Activated CD4-positive, alpha-beta memory T cell treated with anti-CD3 and anti-CD28 coated beads for 36 hours (primary cell): ENCODE results near the gene BCLAF1. TPM values are rescaled to one million over a fixed set of nuclear protein-coding genes. Genes with fewer than 3 reads are reported as not detected.

ENCODE experiments used
- CTCF ChIA-PET: fragments of 350-600 bp; sonication (Branson Sonifier 250); formaldehyde crosslinking; loops from one replicate; lab custom pipeline; 2021; ENCODE audit warnings: antibody characterized with exemption, inconsistent platforms; lab: Charles Lee
- POLR2A ChIA-PET: fragments of 350-600 bp; sonication (Branson Sonifier 250); formaldehyde crosslinking; loops from one replicate; lab custom pipeline; 2021; ENCODE audit warnings: antibody characterized with exemption; lab: Charles Lee
- DNase-seq: peaks from one replicate; pipeline ENCODE4 v3.0.0-alpha.2; 2020
- H3K27ac Mint-ChIP-seq: one replicate; pipeline ENCODE4 v1.8.0; 2021; ENCODE audit warnings: mixed read lengths
- H3K27me3 Mint-ChIP-seq: one replicate; pipeline ENCODE4 v1.8.0; 2021; ENCODE audit warnings: mixed read lengths
- H3K36me3 Mint-ChIP-seq: one replicate; pipeline ENCODE4 v1.8.0; 2021; ENCODE audit warnings: mixed read lengths
- H3K4me1 Mint-ChIP-seq: one replicate; pipeline ENCODE4 v1.8.0; 2021; ENCODE audit warnings: low read depth, mixed read lengths
- H3K4me3 Mint-ChIP-seq: one replicate; pipeline ENCODE4 v1.8.0; 2021; ENCODE audit warnings: mild to moderate bottlenecking, mixed read lengths
- H3K9me3 Mint-ChIP-seq: one replicate; pipeline ENCODE4 v1.8.0; 2021; ENCODE audit warnings: mixed read lengths
- intact Hi-C: fragments of 100-400 bp; cut with micrococcal nuclease; formaldehyde crosslinking; loops from one replicate; pipeline ENCODE4 v1.15.1; 2023
- total RNA-seq, 2 experiments: library from RNA; stranded (reverse); gene quantifications; one replicate each; pipeline ENCODE4 v1.2.3, GENCODE V29; 2021

Gene BCLAF1, protein sequence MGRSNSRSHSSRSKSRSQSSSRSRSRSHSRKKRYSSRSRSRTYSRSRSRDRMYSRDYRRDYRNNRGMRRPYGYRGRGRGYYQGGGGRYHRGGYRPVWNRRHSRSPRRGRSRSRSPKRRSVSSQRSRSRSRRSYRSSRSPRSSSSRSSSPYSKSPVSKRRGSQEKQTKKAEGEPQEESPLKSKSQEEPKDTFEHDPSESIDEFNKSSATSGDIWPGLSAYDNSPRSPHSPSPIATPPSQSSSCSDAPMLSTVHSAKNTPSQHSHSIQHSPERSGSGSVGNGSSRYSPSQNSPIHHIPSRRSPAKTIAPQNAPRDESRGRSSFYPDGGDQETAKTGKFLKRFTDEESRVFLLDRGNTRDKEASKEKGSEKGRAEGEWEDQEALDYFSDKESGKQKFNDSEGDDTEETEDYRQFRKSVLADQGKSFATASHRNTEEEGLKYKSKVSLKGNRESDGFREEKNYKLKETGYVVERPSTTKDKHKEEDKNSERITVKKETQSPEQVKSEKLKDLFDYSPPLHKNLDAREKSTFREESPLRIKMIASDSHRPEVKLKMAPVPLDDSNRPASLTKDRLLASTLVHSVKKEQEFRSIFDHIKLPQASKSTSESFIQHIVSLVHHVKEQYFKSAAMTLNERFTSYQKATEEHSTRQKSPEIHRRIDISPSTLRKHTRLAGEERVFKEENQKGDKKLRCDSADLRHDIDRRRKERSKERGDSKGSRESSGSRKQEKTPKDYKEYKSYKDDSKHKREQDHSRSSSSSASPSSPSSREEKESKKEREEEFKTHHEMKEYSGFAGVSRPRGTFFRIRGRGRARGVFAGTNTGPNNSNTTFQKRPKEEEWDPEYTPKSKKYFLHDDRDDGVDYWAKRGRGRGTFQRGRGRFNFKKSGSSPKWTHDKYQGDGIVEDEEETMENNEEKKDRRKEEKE
- 100 to 1,000 TPM; 103 to 107 TPM for total RNA-seq

DNA sequence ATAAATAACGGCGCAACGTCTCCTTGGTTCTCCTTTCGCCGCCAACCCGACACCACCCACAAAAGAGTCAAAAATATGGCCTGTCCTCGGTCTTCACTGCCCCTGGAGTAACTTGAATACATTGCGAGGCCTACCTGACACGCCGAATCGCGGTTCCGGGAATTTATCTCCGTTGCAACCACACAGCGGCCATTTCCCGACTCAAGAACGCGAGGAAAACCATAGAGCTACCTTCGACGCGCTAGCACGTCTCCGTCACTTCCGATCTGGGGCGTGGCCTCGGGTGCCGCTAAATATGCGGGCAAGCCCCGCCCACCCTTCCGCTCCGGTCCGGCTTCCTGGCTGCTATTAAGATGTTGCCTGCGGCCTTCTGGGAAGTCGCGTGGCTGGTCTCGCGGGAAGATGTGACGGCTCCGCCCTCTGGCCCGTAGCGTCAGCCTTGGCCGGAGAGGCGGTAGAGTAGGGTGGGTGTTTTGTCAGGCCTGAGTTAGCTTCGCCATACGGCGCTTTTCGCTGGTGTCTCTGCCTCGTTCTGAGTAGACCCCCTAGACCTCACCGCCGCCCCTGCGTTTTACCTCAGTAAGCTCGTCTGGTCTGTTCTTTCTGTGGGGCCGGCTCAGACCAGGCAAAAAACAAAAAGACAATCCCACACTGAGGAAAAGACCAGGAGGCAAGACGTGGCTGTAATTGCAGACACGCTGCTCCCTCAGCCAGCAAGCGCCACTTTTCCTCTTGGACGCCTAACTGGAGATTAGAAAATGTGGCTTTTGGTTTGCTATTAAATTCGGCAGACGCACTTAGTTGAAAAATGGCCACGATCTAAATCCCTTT is at the start of gene BCLAF1:
BCLAF1 (minus strand) TSS at position 268 of the 831 bp plus-strand sequence. CDS start 9,980 bp downstream, outside the sequence.
- intact Hi-C loops, result loop anchor here (1.0 to 10.0 kb wide), 7 partner anchors 27 to 1235 kb away; partner anchors contain the start of genes HBS1L, MAP3K5 and MTFR2
- H3K27me3 Mint-ChIP-seq, result no peaks in the 10 kb centered on the region

DNA sequence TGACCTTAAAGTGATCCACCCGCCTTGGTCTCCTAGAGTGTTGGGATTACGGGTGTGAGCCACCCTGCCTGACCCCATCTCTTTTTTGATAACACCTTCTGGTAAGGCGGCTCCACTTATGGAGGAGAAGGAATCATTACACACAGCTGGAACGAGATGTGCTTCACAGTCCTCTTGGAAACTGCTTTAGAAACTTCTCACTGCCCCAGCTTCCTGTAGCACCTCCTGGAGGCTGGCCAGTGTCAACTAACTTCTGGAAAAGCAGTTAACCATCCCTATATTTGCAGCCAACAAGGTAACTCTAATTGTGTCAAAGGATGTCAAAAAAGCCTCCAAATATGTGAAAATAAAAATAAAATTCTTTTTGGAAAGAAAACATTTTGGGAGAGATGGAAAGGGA is 48.8 kb upstream of the BCLAF1 start:
- no peaks in the 10 kb centered on the region for H3K36me3 Mint-ChIP-seq
- intact Hi-C loops, result no loop called here
- no peak overlapping the region for H3K4me3 Mint-ChIP-seq
- ChIA-PET POLR2A (no interaction called here), CTCF (no interaction called here)
- DNase-seq, result no peak
- no peaks in the 10 kb centered on the region for H3K4me1 Mint-ChIP-seq
- no peak overlapping the region for H3K27ac Mint-ChIP-seq
- no peaks in the 10 kb centered on the region for H3K9me3 Mint-ChIP-seq
- no peaks in the 10 kb centered on the region for H3K27me3 Mint-ChIP-seq

More for the DNA sequence above, at the start of gene BCLAF1:
- Mint-ChIP-seq H3K4me1 (peaks cover 39% of the 10 kb centered on the region), H3K9me3 (no peaks in the 10 kb centered on the region), H3K36me3 (peaks cover 23% of the 10 kb centered on the region), H3K27ac (peak within 1 kb of the TSS; percentile 100), H3K4me3 (peak within 1 kb of the TSS; percentile 94)
- POLR2A ChIA-PET, result interaction anchor here (0.5 to 5.6 kb wide), 19 partner anchors 8 to 792 kb away, joined by 3 to 85 read pairs (median 5); partner anchors contain the start of genes AHI1, MAP3K5, MAP7 and MTFR2
- peak; percentile 99 for DNase-seq
- CTCF ChIA-PET, result interaction anchor here (0.5 to 3.4 kb wide), 8 partner anchors 9 to 792 kb away, joined by 3 to 15 read pairs (median 4); partner anchors contain the start of gene MTFR2

DNA sequence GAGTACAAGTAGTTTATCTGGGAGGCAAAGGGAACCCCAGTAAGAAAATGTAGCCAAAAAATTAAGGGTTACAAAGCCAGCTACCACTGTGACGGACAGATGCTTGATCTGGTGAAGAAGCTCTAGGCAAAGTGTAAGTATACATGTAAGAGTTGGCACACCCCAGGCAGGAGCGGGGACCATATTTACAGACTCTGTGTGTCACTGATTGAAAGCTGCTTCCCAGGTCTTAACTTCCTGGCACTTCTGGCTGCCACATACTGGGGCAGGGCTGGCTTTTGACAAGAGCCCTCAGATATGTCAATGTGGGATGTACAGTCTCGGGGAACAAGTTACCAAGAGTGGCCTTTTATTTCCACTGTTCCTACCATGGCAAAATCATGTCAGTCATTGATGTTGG is 48.0 kb upstream of the BCLAF1 start:
- Mint-ChIP-seq H3K27me3 (no peaks in the 10 kb centered on the region), H3K4me1 (no peaks in the 10 kb centered on the region), H3K9me3 (no peaks in the 10 kb centered on the region), H3K4me3 (no peak overlapping the region), H3K36me3 (no peaks in the 10 kb centered on the region), H3K27ac (no peak overlapping the region)
- ChIA-PET CTCF (no interaction called here), POLR2A (no interaction called here)
- intact Hi-C loops, result no loop called here
- no peak for DNase-seq

DNA sequence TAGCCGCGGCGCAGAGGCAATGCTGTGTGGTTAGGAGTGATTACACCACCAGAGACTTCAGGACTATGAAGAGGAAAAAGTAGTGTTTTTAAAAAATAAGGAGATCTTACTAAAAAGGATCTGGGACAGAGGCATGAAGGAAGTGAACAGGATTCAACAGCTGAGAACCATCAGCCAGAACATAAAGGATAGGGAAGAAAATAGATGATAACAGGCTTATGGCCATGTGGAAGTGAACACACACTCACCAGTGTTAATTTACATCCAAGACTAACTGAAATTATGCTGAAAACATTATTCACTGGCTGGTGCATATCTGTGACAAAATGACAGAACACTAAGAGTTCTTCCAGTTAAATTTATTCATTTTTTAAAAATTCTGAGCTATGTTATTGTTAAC is 47.5 kb upstream of the BCLAF1 start:
- H3K27ac Mint-ChIP-seq, result no peak overlapping the region
- ChIA-PET CTCF (no interaction called here), POLR2A (no interaction called here)
- H3K9me3 Mint-ChIP-seq, result no peaks in the 10 kb centered on the region
- no peak overlapping the region for H3K4me3 Mint-ChIP-seq
- no peak for DNase-seq
- no peaks in the 10 kb centered on the region for H3K4me1 Mint-ChIP-seq
- no peaks in the 10 kb centered on the region for H3K27me3 Mint-ChIP-seq
- H3K36me3 Mint-ChIP-seq, result no peaks in the 10 kb centered on the region
- intact Hi-C loops, result no loop called here

DNA sequence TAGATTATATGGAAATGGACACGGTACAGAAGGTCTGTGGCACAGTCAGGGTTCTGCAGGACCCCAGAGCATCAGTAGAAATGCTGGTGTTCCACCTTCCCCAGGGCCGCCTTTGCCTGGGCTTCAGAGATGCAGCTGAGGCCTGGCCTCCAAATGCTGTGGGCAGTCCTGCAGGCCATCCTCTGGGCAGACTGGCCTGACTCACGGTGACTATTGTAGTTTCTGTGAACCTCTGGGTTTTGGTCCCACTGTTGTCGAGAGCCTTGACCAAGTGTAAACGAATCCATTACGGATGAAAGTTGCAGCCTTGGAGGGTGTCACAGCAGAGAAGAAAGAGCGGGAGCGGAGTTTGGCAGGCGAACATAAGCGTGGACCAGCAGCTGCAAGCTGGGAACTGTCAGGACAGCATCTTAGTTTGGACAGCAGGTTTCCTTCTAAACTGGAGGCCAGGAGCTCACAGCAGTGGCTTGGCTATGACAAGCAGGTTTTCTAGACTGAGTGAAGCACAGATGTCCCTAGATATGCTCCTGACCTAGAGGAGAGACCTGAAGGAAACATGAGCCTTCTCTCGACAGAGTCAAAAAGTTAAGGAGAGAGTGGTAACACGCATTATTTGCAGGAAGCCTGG is 46.2 kb upstream of the BCLAF1 start:
- H3K36me3 Mint-ChIP-seq, result no peaks in the 10 kb centered on the region
- CTCF ChIA-PET, result no interaction called here
- DNase-seq, result no peak

DNA sequence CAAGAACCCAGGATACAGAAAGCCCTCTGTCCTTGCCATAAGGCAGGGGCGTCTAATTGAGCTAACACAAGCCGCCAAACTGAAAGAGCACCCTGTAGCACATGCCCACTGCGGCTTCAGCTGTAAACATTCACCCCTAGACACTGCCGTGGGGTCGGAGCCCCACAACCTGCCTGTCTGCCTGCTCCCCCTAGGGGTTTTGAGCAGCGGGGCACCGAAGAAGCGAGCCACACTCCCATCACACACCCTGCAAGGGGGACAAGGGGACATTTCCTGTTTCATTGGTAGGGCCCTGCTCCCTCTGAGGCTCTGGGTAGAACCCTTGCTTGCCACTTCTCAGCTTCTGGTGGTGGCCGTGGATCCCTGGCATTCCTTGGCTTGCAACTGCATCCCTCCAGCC is 45.2 kb upstream of the BCLAF1 start:
- no peak for DNase-seq
- POLR2A ChIA-PET, result no interaction called here
- Mint-ChIP-seq H3K4me1 (no peaks in the 10 kb centered on the region), H3K4me3 (no peak overlapping the region), H3K27me3 (no peaks in the 10 kb centered on the region), H3K27ac (no peak overlapping the region), H3K36me3 (no peaks in the 10 kb centered on the region), H3K9me3 (no peaks in the 10 kb centered on the region)
- intact Hi-C loops, result no loop called here
- CTCF ChIA-PET, result interaction anchor here (0.6 kb wide), 1 partner anchor 232 kb away, joined by 3 read pairs; no protein-coding TSS in a partner anchor

More for the DNA sequence above, 46.2 kb upstream of the BCLAF1 start:
- no peaks in the 10 kb centered on the region for H3K4me1 Mint-ChIP-seq
- POLR2A ChIA-PET, result no interaction called here
- intact Hi-C loops, result no loop called here
- no peak overlapping the region for H3K27ac Mint-ChIP-seq
- no peaks in the 10 kb centered on the region for H3K27me3 Mint-ChIP-seq
- H3K9me3 Mint-ChIP-seq, result no peaks in the 10 kb centered on the region
- H3K4me3 Mint-ChIP-seq, result no peak overlapping the region

DNA sequence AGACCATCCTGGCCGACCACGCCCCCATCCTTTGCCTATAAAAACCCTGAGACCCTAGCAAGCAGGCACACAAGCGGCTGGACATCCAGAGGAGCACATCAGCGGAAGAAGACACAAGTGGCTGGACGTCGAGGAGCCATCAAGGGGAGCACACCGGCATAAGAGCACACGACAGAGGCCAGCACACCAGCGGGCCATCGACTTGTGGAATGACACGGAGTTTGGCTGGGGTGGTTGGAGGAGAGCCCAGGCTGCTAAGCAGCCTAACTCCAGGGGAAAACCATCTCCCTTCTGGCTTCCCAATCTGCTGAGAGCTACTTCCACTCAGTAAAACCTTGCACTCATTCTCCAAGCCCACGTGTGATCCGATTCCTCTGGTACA is 44.8 kb upstream of the BCLAF1 start:
- Mint-ChIP-seq H3K9me3 (no peaks in the 10 kb centered on the region), H3K27ac (no peak overlapping the region), H3K4me3 (no peak overlapping the region), H3K36me3 (no peaks in the 10 kb centered on the region), H3K27me3 (no peaks in the 10 kb centered on the region), H3K4me1 (no peaks in the 10 kb centered on the region)
- POLR2A ChIA-PET, result no interaction called here
- intact Hi-C loops, result no loop called here
- DNase-seq, result no peak
- CTCF ChIA-PET, result no interaction called here

DNA sequence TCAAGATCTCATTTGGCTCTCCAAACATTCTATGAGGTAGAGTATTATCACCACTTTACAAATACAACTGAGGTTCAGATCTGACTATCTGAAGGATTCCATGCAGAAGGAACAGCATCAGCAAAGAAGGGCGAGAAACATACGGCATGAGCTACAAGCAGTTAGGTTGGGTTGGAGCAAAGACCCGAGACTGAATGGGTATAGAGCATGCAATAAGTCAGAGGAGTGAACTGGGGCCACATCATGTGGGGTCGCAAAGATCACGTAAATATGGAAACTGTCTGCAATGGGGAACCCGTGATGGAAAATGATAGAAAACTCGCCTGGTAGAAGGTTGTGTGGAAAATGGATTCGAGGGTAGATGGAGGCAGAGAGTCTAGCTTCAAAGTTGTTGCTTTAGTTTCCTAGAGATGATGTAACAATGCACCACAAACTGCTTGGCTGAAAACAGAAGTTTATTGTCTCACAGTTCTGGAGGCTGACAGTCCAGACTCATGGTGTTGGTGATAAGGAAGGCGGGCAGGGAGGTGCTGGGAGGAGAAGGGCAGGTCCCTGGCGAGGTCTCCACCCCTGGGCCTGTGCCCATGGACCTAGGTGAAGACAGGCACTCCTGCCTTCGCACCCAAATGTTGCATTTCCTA is 44.3 kb upstream of the BCLAF1 start:
- no peaks in the 10 kb centered on the region for H3K9me3 Mint-ChIP-seq
- CTCF ChIA-PET, result no interaction called here
- no peaks in the 10 kb centered on the region for H3K27me3 Mint-ChIP-seq

DNA sequence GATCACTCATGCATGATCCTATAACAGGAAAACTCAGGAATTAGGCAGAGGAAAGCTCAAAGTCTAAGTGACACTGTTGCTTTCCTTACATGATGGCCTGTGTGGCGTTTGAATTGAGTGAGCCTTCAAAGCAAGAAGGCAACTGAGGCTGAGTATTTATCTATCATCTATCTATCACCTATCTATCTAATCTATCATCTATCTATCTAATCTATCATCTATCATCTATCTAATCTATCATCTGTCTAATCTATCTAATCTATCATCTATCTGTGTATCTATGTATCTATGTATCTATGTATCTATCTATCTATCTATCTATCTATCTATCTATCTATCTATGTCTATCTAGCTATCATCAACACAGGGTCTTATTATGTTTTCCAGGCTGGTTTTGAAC is 41.8 kb upstream of the BCLAF1 start:
- Mint-ChIP-seq H3K9me3 (no peaks in the 10 kb centered on the region), H3K27ac (no peak overlapping the region), H3K4me3 (no peak overlapping the region), H3K27me3 (no peaks in the 10 kb centered on the region), H3K4me1 (no peaks in the 10 kb centered on the region), H3K36me3 (no peaks in the 10 kb centered on the region)
- DNase-seq, result no peak
- intact Hi-C loops, result no loop called here
- ChIA-PET CTCF (no interaction called here), POLR2A (no interaction called here)

More for the DNA sequence above, 44.3 kb upstream of the BCLAF1 start:
- no peak overlapping the region for H3K27ac Mint-ChIP-seq
- POLR2A ChIA-PET, result no interaction called here
- H3K4me3 Mint-ChIP-seq, result no peak overlapping the region
- no peaks in the 10 kb centered on the region for H3K4me1 Mint-ChIP-seq
- no peaks in the 10 kb centered on the region for H3K36me3 Mint-ChIP-seq
- DNase-seq, result no peak
- intact Hi-C loops, result no loop called here

DNA sequence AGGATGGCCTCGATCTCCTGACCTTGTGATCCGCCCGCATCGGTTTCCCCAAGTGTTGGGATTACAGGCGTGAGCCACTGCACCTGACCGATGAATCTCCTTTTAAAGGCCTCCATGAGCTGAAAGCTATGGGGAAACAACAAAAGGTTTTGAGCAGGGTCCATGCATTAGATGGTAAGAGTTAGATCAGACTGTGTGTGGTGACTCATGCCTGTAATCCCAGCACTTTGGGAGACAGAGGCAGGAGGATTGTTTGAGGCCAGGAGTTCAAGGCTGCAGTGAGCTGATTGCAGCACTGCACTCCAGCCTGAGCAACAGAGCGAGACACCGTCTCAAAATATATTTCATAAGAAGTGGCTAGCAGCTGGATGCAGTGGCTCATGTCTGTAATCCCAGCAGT is 41.0 kb upstream of the BCLAF1 start:
- H3K36me3 Mint-ChIP-seq, result no peaks in the 10 kb centered on the region
- no peaks in the 10 kb centered on the region for H3K4me1 Mint-ChIP-seq
- intact Hi-C loops, result no loop called here
- H3K9me3 Mint-ChIP-seq, result no peaks in the 10 kb centered on the region
- DNase-seq, result no peak
- H3K27me3 Mint-ChIP-seq, result no peaks in the 10 kb centered on the region
- H3K4me3 Mint-ChIP-seq, result no peak overlapping the region
- no peak overlapping the region for H3K27ac Mint-ChIP-seq
- POLR2A ChIA-PET, result no interaction called here
- CTCF ChIA-PET, result no interaction called here

DNA sequence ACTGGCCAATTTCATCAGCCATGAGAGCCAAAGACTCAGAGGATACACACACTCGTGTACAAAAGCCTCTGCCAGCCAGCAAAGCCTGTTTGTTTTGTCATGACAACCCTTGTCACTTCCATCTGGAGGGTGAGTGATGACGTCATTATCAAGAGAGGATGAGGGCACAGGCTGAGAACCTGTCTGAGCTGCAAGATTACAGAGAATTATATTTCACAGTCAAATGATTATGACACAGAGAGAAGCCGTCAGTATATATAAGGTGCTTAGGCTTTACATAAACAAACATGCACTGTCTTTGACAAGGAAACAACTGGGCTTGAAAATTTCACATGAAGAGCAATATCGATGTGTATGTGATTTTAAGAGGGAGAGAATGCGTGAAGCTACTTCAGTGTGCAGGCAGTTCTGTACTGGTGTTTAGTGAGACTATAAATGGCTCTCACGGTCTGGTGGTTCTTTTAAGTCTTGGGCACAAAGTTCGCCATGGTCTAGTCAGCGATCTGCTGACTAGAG is 36.5 kb upstream of the BCLAF1 start:
- ChIA-PET POLR2A (no interaction called here), CTCF (no interaction called here)
- no peaks in the 10 kb centered on the region for H3K9me3 Mint-ChIP-seq
- H3K4me3 Mint-ChIP-seq, result no peak overlapping the region
- DNase-seq, result no peak
- no peaks in the 10 kb centered on the region for H3K27me3 Mint-ChIP-seq
- no peaks in the 10 kb centered on the region for H3K36me3 Mint-ChIP-seq
- H3K4me1 Mint-ChIP-seq, result no peaks in the 10 kb centered on the region
- intact Hi-C loops, result no loop called here
- H3K27ac Mint-ChIP-seq, result no peak overlapping the region
